Measurements from ENCODE around the gene OR10A6. TPM values are rescaled to one million over a fixed set of nuclear protein-coding genes. Genes with fewer than 3 reads are reported as not detected.

OR10A6 gene
- polyA plus RNA-seq, 12 donors, result 0.15 TPM; not detected in 11

Other genes starting within 250 kb of the OR10A6 start
- 1 to 10 TPM in 2 of 12 donors, under 1 TPM in 7, not detected in 3; 0.15 to 4.7 (median 0.51) TPM for gene OVCH2, start 224.8 kb downstream of the OR10A6 start, polyA plus RNA-seq (ENCODE audit: insufficient read length in 12 of 12)
- gene OR5P2, start 134.3 kb downstream of the OR10A6 start, polyA plus RNA-seq (ENCODE audit: insufficient read length in 12 of 12), result under 1 TPM in 1 of 12 donors, not detected in 11; 0.19 TPM
- gene OR5P3, start 100.4 kb downstream of the OR10A6 start, polyA plus RNA-seq (ENCODE audit: insufficient read length in 12 of 12), result not detected
- gene OR10A3, start 10.4 kb upstream of the OR10A6 start, polyA plus RNA-seq (ENCODE audit: insufficient read length in 12 of 12), result under 1 TPM in 3 of 12 donors, not detected in 9; 0.07 to 0.26 (median 0.12) TPM
- gene NLRP10, start 34.2 kb upstream of the OR10A6 start, polyA plus RNA-seq (ENCODE audit: insufficient read length in 12 of 12), result not detected
- 100 to 1,000 TPM; 224 to 613 (median 377) TPM for gene EIF3F, start 56.1 kb upstream of the OR10A6 start, polyA plus RNA-seq (ENCODE audit: insufficient read length in 12 of 12)
- 10 to 100 TPM in 11 of 12 donors, not detected in 1; 10.2 to 19.0 (median 13.9) TPM for gene TUB, start 149.9 kb upstream of the OR10A6 start, polyA plus RNA-seq (ENCODE audit: insufficient read length in 12 of 12)
- gene RIC3, start 237.8 kb upstream of the OR10A6 start, polyA plus RNA-seq (ENCODE audit: insufficient read length in 12 of 12), result 10 to 100 TPM in 1 of 12 donors, 1 to 10 TPM in 2, under 1 TPM in 7, not detected in 2; 0.12 to 14.9 (median 0.47) TPM

Data from muscle of arm (tissue), 12 donors.